H9 (cell line): ENCODE measurements around the gene SOBP. TPM values are rescaled to one million over a fixed set of nuclear protein-coding genes. Genes with fewer than 3 reads are reported as not detected.

ENCODE experiments used
- DNase-seq: peaks from one replicate; pipeline ENCODE4 v3.0.0-alpha.2; 2017
- H2AFZ ChIP-seq: one replicate; pipeline ENCODE4 v1.6.1; 2013; ENCODE audit warnings: mild to moderate bottlenecking, low read length, control low read depth, moderate library complexity
- H2AK5ac ChIP-seq: 2 replicates; pipeline ENCODE4 v1.6.1; 2013; ENCODE audit warnings: low read length, control low read depth, mixed read lengths; ENCODE audit not compliant: insufficient read length
- H2BK120ac ChIP-seq: one replicate; pipeline ENCODE4 v1.6.1; 2013; ENCODE audit warnings: low read depth, mild to moderate bottlenecking, low read length, control low read depth, inconsistent platforms; ENCODE audit not compliant: poor library complexity, severe bottlenecking
- H2BK12ac ChIP-seq: 2 replicates; pipeline ENCODE4 v1.6.1; 2013; ENCODE audit warnings: low read length, control low read depth, mixed read lengths, low read depth; ENCODE audit not compliant: insufficient read length
- H2BK15ac ChIP-seq: 2 replicates; pipeline ENCODE4 v1.6.1; 2013; ENCODE audit warnings: low read depth, low read length, control low read depth
- H2BK20ac ChIP-seq: one replicate; pipeline ENCODE4 v1.6.1; 2013; ENCODE audit warnings: low read depth, mild to moderate bottlenecking, low read length, control low read depth, inconsistent platforms; ENCODE audit not compliant: poor library complexity, severe bottlenecking
- H2BK5ac ChIP-seq: 2 replicates; pipeline ENCODE4 v1.6.1; 2013; ENCODE audit warnings: low read length, control low read depth, mixed read lengths; ENCODE audit not compliant: insufficient read length
- H3K14ac ChIP-seq: 2 replicates; pipeline ENCODE4 v1.6.1; 2013; ENCODE audit warnings: low read length, control low read depth; ENCODE audit not compliant: insufficient read depth
- H3K18ac ChIP-seq: 2 replicates; pipeline ENCODE4 v1.6.1; 2013; ENCODE audit warnings: low read depth, mild to moderate bottlenecking, mixed read lengths, low read length, control low read depth; ENCODE audit not compliant: insufficient read length
- H3K23ac ChIP-seq: 2 replicates; pipeline ENCODE4 v1.6.1; 2013; ENCODE audit warnings: low read length, control low read depth, mixed read lengths, low read depth; ENCODE audit not compliant: insufficient read length
- H3K23me2 ChIP-seq: 2 replicates; pipeline ENCODE4 v1.6.1; 2013; ENCODE audit warnings: low read depth, mild to moderate bottlenecking, mixed read lengths, low read length, control low read depth; ENCODE audit not compliant: insufficient read length, poor library complexity, severe bottlenecking
- H3K27ac ChIP-seq: 2 replicates; pipeline ENCODE4 v1.5.1; 2013; ENCODE audit warnings: low read length, control low read depth, mixed read lengths, low read depth; ENCODE audit not compliant: insufficient read length
- H3K27me3 ChIP-seq: 2 replicates; pipeline ENCODE4 v1.6.1; 2013; ENCODE audit warnings: low read length, control low read depth, inconsistent platforms; ENCODE audit not compliant: insufficient read depth
- H3K4ac ChIP-seq: 2 replicates; pipeline ENCODE4 v1.6.1; 2013; ENCODE audit warnings: low read depth, mild to moderate bottlenecking, control low read depth, inconsistent platforms, low read length, moderate library complexity
- H3K4me1 ChIP-seq: 2 replicates; pipeline ENCODE4 v1.6.1; 2013; ENCODE audit warnings: low read length, control low read depth, inconsistent platforms; ENCODE audit not compliant: insufficient read depth
- H3K4me2 ChIP-seq: 2 replicates; pipeline ENCODE4 v1.6.1; 2013; ENCODE audit warnings: low read length, control low read depth, mixed read lengths; ENCODE audit not compliant: insufficient read length, insufficient read depth
- H3K56ac ChIP-seq: 2 replicates; pipeline ENCODE4 v1.6.1; 2013; ENCODE audit warnings: low read depth, mild to moderate bottlenecking, mixed read lengths, low read length, control low read depth; ENCODE audit not compliant: insufficient read length
- H3K79me1 ChIP-seq: 2 replicates; pipeline ENCODE4 v1.6.1; 2013; ENCODE audit warnings: low read depth, mild to moderate bottlenecking, moderate library complexity, low read length, control low read depth, inconsistent platforms; ENCODE audit not compliant: insufficient read depth, poor library complexity, severe bottlenecking
- H3K79me2 ChIP-seq: 2 replicates; pipeline ENCODE4 v1.6.1; 2013; ENCODE audit warnings: low read length, control low read depth, inconsistent platforms; ENCODE audit not compliant: insufficient read depth
- H3K9ac ChIP-seq: 2 replicates; pipeline ENCODE4 v1.6.1; 2013; ENCODE audit warnings: low read length, control low read depth, mixed read lengths; ENCODE audit not compliant: insufficient read length; ENCODE audit errors: extremely low read depth
- H3K9me3 ChIP-seq: one replicate; pipeline ENCODE4 v1.6.1; 2013; ENCODE audit warnings: low read depth, low read length, inconsistent platforms; ENCODE audit not compliant: control insufficient read depth
- H3T11ph ChIP-seq: one replicate; pipeline ENCODE4 v1.6.1; 2013; ENCODE audit warnings: mild to moderate bottlenecking, low read length, control low read depth, inconsistent platforms
- H4K20me1 ChIP-seq: one replicate; pipeline ENCODE4 v1.6.1; 2013; ENCODE audit not compliant: control insufficient read depth, insufficient read length, insufficient read depth
- H4K5ac ChIP-seq: 2 replicates; pipeline ENCODE4 v1.6.1; 2013; ENCODE audit warnings: low read depth, mild to moderate bottlenecking, mixed read lengths, low read length, control low read depth; ENCODE audit not compliant: insufficient read length
- H4K8ac ChIP-seq: replicated peaks from 2 replicates; pipeline ENCODE4 v1.6.1; 2013; ENCODE audit warnings: low read length, control low read depth, mixed read lengths, low read depth; ENCODE audit not compliant: insufficient read length
- H4K91ac ChIP-seq: 2 replicates; pipeline ENCODE4 v1.6.1; 2013; ENCODE audit warnings: low read depth, mild to moderate bottlenecking, moderate library complexity, mixed read lengths, low read length, control low read depth; ENCODE audit not compliant: insufficient read length
- H3K27ac Mint-ChIP-seq, 3 experiments: 2 replicates in 2 of 3; 3 replicates in 1 of 3; pipeline ENCODE4 v1.8.0; 2020 to 2021; ENCODE audit warnings: mixed read lengths in 3 of 3, mild to moderate bottlenecking in 1 of 3, moderate library complexity in 1 of 3
- H3K27me3 Mint-ChIP-seq: 2 replicates; pipeline ENCODE4 v1.8.0; 2021; ENCODE audit warnings: low read depth, mild to moderate bottlenecking, moderate library complexity, mixed read lengths
- H3K36me3 Mint-ChIP-seq, 3 experiments: 2 replicates in 2 of 3; 3 replicates in 1 of 3; pipeline ENCODE4 v1.8.0; 2020 to 2021; ENCODE audit warnings: low read depth in 3 of 3, mixed read lengths in 3 of 3; ENCODE audit not compliant: insufficient read depth in 1 of 3
- H3K4me1 Mint-ChIP-seq, 2 experiments: 2 replicates each; pipeline ENCODE4 v1.8.0; 2020; ENCODE audit warnings: mixed read lengths in 2 of 2
- H3K4me3 Mint-ChIP-seq, 2 experiments: 2 replicates in 1 of 2; 3 replicates in 1 of 2; pipeline ENCODE4 v1.8.0; 2020 to 2021; ENCODE audit warnings: mild to moderate bottlenecking in 2 of 2, mixed read lengths in 2 of 2, moderate library complexity in 1 of 2
- H3K9me3 Mint-ChIP-seq, 2 experiments: 2 replicates in 1 of 2; 3 replicates in 1 of 2; pipeline ENCODE4 v1.8.0; 2020; ENCODE audit warnings: mild to moderate bottlenecking in 2 of 2, mixed read lengths in 2 of 2, moderate library complexity in 1 of 2
- WGBS: extraction: QIAGEN DNeasy Blood & Tissue Kit; methylation state at CpG from one replicate; pipeline ENCODE4 v1.1.7; 2013; ENCODE audit warnings: missing lambda C conversion rate, low lambda C conversion rate, mixed read lengths; ENCODE audit not compliant: insufficient read length; ENCODE audit errors: extremely low coverage; 5-methylcytosine and 5-hydroxymethylcytosine counted together
- total RNA-seq: library from RNA; stranded (reverse); gene quantifications from 2 replicates; pipeline ENCODE4 v1.2.1, GENCODE V29; 2021
- TF ChIP-seq, protein P1 (sequence below): fragments of 200-600 bp; sonication (generic); conservative IDR thresholded peaks from 3 replicates; pipeline ENCODE4 v1.8.0; 2021; ENCODE audit warnings: antibody characterized with exemption, mild to moderate bottlenecking

SOBP gene
- total RNA-seq, 1 experiment from 2014 or later, result 4.3 TPM

DNA sequence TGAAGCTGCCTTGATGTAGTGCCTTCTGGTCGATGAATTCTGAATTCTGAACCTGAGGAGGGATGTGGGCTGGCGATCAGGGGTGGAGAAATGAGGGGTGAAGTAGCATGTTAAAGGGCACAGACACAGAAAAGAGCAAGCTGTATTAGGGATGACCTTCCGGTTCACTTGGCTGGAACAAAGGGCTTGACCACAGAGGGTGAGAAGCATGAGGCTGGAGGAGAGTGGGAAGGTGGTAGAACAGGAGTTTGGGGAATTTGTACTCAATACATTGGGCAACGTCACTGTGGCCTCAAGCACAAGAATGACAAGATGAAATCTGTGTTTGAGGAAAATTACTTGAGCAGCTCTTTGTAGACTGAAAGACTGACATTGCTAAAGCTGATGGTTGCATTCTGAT, 155.8 kb downstream of the SOBP start:
- Histone ChIP-seq H3K4me1 (no peaks in the 10 kb centered on the region), H3K9ac (no peak overlapping the region), H3K9me3 (no peaks in the 10 kb centered on the region), H2AFZ (no peak overlapping the region), H3K14ac (no peak overlapping the region), H3K18ac (no peak overlapping the region), H3K79me2 (no peaks in the 10 kb centered on the region), H3K27ac (no peak overlapping the region), H3K27me3 (no peaks in the 10 kb centered on the region), H4K20me1 (no peaks in the 10 kb centered on the region), H2BK5ac (no peak overlapping the region), H2BK20ac (no peak overlapping the region), H2AK5ac (no peak overlapping the region), H4K8ac (no peak overlapping the region), H3K4me2 (no peak overlapping the region), H2BK120ac (no peak overlapping the region), H3T11ph (no peak overlapping the region), H4K91ac (no peak overlapping the region), H3K79me1 (no peaks in the 10 kb centered on the region), H4K5ac (no peak overlapping the region), H3K4ac (no peak overlapping the region), H3K56ac (no peak overlapping the region), H3K23me2 (no peaks in the 10 kb centered on the region), H3K23ac (no peak overlapping the region), H2BK15ac (no peak overlapping the region), H2BK12ac (no peak overlapping the region)
- no peak overlapping the region for H3K4me3 Mint-ChIP-seq
- no peaks in the 10 kb centered on the region; a peak in 1 of 4 replicates for H3K4me1 Mint-ChIP-seq
- no peaks in the 10 kb centered on the region; a peak in 1 of 5 replicates for H3K9me3 Mint-ChIP-seq
- DNase-seq, result no peak
- TF ChIP-seq, protein P1, sequence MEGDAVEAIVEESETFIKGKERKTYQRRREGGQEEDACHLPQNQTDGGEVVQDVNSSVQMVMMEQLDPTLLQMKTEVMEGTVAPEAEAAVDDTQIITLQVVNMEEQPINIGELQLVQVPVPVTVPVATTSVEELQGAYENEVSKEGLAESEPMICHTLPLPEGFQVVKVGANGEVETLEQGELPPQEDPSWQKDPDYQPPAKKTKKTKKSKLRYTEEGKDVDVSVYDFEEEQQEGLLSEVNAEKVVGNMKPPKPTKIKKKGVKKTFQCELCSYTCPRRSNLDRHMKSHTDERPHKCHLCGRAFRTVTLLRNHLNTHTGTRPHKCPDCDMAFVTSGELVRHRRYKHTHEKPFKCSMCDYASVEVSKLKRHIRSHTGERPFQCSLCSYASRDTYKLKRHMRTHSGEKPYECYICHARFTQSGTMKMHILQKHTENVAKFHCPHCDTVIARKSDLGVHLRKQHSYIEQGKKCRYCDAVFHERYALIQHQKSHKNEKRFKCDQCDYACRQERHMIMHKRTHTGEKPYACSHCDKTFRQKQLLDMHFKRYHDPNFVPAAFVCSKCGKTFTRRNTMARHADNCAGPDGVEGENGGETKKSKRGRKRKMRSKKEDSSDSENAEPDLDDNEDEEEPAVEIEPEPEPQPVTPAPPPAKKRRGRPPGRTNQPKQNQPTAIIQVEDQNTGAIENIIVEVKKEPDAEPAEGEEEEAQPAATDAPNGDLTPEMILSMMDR, result no peak
- H3K27ac Mint-ChIP-seq, result no peak overlapping the region; a peak in 1 of 7 replicates
- no peaks in the 10 kb centered on the region for H3K36me3 Mint-ChIP-seq
- WGBS, result no CpG with 5 or more reads among the region's 4 CpGs
- H3K27me3 Mint-ChIP-seq, result no peaks in the 10 kb centered on the region
